ENCODE measurements around the gene TOR3A.
"Not testable (repeated sequence)": the region's sequence is repeated elsewhere in the genome, so short reads cannot be mapped to it uniquely, and the experiment has no call there.

TOR3A gene

GRCh38 chr1:179081687-179082332 lies at the start of gene TOR3A:
TSS of gene TOR3A (plus strand) at chr1:179082070. CDS start at chr1:179082129, 59 bp downstream.
- DNase-seq (ENCODE audit: low spot score) = peak; percentile 78

DNA sequence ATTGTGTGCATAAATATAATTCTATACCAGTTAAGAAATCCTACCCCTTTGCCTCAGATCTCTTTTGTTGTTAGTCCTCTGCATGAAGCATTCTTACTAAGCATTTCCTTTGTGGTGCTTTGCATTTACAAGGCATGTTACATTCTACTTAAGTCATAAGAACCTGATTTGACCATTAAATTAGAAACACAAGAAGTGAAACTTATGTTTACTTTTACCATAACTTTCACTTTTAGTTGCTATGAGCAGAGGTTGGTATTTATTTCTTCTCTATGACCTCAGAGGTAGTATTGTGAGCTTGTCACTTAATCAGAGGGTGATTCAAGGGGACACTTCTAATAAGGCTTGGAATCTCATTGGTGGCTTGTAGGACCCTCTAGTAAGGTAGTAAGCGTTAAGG lies 47.1 kb upstream of the TOR3A start:
- no peak for DNase-seq (ENCODE audit: low spot score)

DNA sequence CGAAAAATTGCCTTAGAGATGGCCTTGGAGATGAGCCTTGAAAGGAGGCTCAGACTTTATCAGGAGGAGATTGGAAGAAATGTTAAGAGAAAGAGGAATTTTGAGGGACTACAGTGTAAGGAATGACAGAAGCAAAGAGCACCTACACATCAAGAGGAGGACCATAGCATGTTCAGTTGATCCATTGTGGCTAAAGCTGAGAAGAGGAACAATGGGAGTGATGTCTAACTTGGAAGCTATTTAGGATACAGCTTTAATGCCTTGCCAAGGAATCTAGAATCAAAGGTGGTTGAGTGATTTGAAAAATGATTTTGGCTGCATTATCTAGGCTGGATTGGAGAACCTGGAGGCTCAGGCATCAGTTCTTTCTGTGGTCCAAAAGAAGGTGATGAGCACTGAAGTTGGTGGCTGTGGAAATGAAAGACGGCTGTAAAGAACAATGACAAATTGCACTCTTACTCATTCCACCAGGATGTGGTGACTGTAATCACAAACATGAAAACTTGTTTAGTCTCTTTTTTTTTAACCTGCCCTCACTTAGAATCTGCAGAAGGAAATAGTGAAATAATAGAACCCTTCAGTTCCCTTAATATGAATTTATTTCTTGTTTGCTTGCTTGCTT lies 44.9 kb upstream of the TOR3A start:
- peak; percentile 42 for DNase-seq (ENCODE audit: low spot score)

- DNase-seq (ENCODE audit: low spot score) = no peak
Measured at GRCh38 chr1:179038528-179039281, 43.2 kb upstream of the TOR3A start.

- not testable (repeated sequence) for DNase-seq (ENCODE audit: low spot score)
Measured at GRCh38 chr1:179039502-179040174, 42.2 kb upstream of the TOR3A start.

- DNase-seq (ENCODE audit: low spot score) = not testable (repeated sequence)
Measured at GRCh38 chr1:179040175-179040551, 41.7 kb upstream of the TOR3A start.

DNA sequence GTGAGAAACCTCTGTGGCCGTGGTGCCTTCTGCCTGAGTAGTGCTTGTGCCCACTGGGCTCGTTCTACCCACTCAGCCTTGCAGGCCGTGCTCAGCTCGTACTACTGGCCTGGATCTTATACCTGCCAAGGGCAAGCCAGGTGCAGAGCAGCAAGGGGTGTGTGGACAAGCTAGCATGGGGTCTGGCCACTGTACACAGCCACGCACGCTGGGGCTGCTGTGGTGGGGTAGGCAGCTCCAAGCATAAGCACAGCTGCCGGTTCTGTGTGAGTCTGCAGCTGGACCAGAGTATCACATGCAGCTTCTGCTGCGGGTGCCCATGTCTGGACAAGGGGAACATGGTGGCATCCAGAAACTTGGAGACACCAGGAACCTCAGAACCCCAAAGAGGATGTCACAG lies 39.8 kb upstream of the TOR3A start:
- no peak for DNase-seq (ENCODE audit: low spot score)

- no peak for DNase-seq (ENCODE audit: low spot score)
Measured at GRCh38 chr1:179042700-179043099, 39.2 kb upstream of the TOR3A start.

- no peak for DNase-seq (ENCODE audit: low spot score)
Measured at GRCh38 chr1:179043266-179043665, 38.6 kb upstream of the TOR3A start.

GRCh38 chr1:179043907-179044306 lies 38.0 kb upstream of the TOR3A start:
- no peak for DNase-seq (ENCODE audit: low spot score)

DNA sequence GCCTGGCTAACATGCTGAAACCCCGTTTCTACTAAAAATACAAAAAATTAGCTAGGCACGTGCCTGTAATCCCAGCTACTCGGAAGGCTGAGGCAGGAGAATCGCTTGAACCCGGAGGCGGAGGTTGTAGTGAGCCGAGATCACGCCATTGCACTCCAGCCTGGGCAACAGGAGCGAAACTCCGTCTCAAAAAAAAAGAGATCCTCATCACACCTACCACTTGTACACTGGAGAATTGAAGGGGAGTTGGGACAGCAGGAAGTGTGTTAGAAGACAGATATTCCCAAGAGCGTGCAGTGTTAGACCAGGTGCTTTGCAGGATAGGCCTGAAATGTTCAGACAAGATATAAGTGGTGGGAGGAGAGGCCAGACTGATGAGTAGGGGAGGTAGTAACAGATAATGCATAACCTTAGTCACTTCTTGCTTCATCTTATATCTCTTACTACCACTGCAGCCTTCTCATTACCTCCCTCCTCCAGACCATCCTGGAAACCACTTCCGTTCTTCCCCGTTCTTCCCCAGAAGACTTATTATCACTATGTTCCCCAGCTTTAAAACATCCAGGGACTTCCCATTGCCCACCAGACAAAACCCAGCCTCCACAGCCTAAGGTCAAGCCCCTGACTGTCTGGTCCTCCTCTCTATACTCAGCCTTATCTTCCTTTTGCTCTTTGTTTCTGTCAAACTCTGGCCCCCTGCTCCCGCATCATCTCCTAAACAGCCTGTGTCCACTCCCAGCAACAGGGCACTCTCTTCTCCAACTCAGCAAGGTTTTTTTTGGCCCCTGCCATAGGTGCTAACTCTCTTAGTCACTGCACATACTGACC lies 34.8 kb upstream of the TOR3A start:
- no peak for DNase-seq (ENCODE audit: low spot score)

DNA sequence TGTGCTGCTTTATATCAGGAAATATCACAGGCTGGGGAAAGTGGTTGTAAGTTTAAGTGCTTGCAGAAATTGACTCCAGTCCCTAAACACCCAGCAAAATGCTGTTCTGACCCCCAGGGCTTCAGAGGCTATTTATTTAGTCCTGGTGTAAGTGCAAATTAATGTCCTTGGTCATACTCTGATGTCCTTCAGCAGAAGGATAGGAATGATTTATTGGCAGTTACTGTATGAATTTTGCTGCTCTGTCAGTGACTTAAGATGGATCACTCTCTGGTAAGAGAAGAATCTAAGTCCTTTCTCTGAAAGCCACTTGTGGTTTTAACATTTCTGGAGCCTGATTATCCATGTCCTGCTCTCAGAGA lies 34.3 kb upstream of the TOR3A start:
- no peak for DNase-seq (ENCODE audit: low spot score)

- DNase-seq (ENCODE audit: low spot score) = no peak
Measured at GRCh38 chr1:179048339-179049124, 33.3 kb upstream of the TOR3A start.

DNA sequence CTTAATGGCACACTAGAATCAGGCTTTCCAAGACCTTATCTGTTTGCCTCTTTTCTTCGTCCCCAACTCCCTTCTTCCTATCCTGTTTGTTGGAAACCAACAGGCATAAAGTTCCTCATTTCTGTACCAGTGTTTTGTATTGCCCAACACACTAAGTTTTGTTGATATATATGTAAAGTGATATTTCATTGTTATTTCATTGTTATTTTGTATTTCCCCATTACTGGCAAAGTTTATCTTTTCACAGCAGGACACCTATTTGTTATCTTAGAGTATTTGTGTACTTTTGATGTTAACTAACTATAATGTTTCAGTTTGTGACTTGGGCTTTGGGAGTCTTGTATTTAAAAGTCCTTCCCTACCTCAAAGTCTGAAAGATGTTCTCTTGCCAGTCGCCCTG lies 29.1 kb upstream of the TOR3A start:
- DNase-seq (ENCODE audit: low spot score) = no peak

DNA sequence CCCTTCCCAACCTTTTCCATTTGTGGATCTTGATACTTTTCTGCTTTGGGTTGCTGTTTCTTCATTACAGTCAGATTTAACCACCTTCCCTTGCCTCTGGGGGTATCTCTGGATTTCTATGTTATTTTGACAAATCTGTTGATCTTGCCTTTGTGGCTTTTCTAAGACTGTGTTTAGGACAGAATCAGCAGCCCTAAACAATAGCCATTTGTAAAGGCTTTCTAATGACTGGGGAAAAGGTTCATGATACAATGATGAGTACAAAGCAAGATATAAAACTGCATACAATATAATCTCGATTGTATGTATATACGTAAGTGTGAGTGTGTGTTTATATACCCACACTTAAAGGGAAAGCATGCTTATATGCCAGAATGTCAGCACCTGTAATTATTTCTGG lies 28.4 kb upstream of the TOR3A start:
- no peak for DNase-seq (ENCODE audit: low spot score)

GRCh38 chr1:179055937-179056336 lies 25.9 kb upstream of the TOR3A start:
- no peak for DNase-seq (ENCODE audit: low spot score)

DNA sequence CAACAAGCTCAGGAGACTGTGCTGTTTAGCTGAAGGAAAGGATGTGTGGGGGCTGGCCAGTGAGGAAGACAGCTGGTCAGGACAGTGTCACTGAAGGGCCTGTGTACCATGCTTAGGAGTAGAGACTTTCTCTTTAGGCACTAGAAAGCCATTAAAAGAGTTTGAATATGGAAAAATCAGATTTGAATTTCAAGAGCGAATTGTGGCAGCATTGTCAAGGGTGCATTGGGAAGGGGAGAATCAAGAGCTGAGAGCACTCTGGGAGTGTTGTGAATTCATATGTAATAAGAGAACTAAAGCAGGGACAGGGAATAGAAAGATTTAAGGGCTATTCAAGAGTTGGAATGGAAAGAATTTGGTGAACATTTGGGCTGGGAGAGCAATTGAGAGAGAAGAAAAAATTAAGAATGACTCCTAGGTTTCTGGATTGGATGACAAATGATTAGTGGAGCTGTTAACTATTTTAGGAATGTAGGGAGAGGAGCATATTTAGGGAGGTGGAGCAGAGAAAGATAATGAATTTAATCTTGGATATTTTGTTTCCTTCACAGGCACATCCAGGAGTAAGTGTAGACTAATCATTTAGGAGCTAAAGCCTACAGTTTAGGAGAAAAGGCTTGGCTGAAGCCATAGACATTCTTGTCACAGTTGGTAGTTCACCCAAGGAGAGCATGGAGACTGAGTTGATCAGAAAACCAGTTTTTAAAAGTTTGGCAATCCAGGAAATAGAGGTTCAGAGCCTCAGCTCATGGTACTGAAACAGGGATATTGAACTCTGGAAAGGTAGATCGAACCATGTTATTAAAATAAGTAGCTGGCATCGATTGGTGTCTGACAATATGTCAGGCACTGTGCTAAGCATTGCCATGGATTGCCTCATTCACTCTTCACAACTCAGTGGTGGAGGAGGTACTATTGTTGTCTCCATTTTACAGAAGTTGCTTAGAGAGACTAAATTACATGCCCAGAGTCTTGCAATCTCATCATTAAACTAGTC lies 23.1 kb upstream of the TOR3A start:
- DNase-seq (ENCODE audit: low spot score) = no peak

GRCh38 chr1:179061360-179062282 lies 20.2 kb upstream of the TOR3A start:
- DNase-seq (ENCODE audit: low spot score) = no peak

- no peak for DNase-seq (ENCODE audit: low spot score)
Measured at GRCh38 chr1:179066471-179066870, 15.4 kb upstream of the TOR3A start.
